Activated naive CD8-positive, alpha-beta T cell treated with anti-CD3 and anti-CD28 coated beads for 36 hours (primary cell): ENCODE data around the gene ZNF576. TPM values are rescaled to one million over a fixed set of nuclear protein-coding genes. Genes with fewer than 3 reads are reported as not detected.
"Not testable (repeated sequence)": the region's sequence is repeated elsewhere in the genome, so short reads cannot be mapped to it uniquely, and the experiment has no call there.

Experiments used
- DNase-seq: peaks from one replicate; pipeline ENCODE4 v3.0.0; 2021
- H3K27ac Mint-ChIP-seq: one replicate; pipeline ENCODE4 v1.8.0; 2022; ENCODE audit warnings: mild to moderate bottlenecking, moderate library complexity, mixed read lengths
- H3K27me3 Mint-ChIP-seq: one replicate; pipeline ENCODE4 v1.8.0; 2022; ENCODE audit warnings: mild to moderate bottlenecking, mixed read lengths
- H3K36me3 Mint-ChIP-seq: one replicate; pipeline ENCODE4 v1.8.0; 2021; ENCODE audit warnings: mild to moderate bottlenecking, mixed read lengths
- H3K4me1 Mint-ChIP-seq: one replicate; pipeline ENCODE4 v1.8.0; 2021; ENCODE audit warnings: mixed read lengths
- H3K4me3 Mint-ChIP-seq: one replicate; pipeline ENCODE4 v1.8.0; 2022; ENCODE audit warnings: mild to moderate bottlenecking, moderate library complexity, mixed read lengths
- H3K9me3 Mint-ChIP-seq: one replicate; pipeline ENCODE4 v1.8.0; 2022; ENCODE audit warnings: mixed read lengths
- total RNA-seq, 2 experiments: library from RNA; stranded (reverse); gene quantifications; one replicate each; pipeline ENCODE4 v1.2.3, GENCODE V29; 2021

Gene ZNF576
- total RNA-seq, 2 experiments from 2014 or later = 11.7 to 14.9 TPM

- no peak for DNase-seq
- no peak overlapping the region for H3K4me3 Mint-ChIP-seq
- no peak overlapping the region for H3K27ac Mint-ChIP-seq
Observed at GRCh38 chr19:43623889-43624670, 27.7 kb downstream of the ZNF576 start.

GRCh38 chr19:43624933-43625332, 28.5 kb downstream of the ZNF576 start:
- no peak overlapping the region for H3K27ac Mint-ChIP-seq
- H3K27me3 Mint-ChIP-seq = peaks cover 17% of the 10 kb centered on the region
- H3K36me3 Mint-ChIP-seq = peaks cover 3% of the 10 kb centered on the region
- H3K4me3 Mint-ChIP-seq = no peak overlapping the region
- H3K4me1 Mint-ChIP-seq = peaks cover 22% of the 10 kb centered on the region
- DNase-seq = peak; percentile 84
- no peaks in the 10 kb centered on the region for H3K9me3 Mint-ChIP-seq

More at GRCh38 chr19:43623889-43624670, 27.7 kb downstream of the ZNF576 start:
- no peaks in the 10 kb centered on the region for H3K9me3 Mint-ChIP-seq
- peaks cover 3% of the 10 kb centered on the region for H3K36me3 Mint-ChIP-seq
- peaks cover 22% of the 10 kb centered on the region for H3K4me1 Mint-ChIP-seq
- peaks cover 17% of the 10 kb centered on the region for H3K27me3 Mint-ChIP-seq

- DNase-seq = peak; percentile 27
- peaks cover 17% of the 10 kb centered on the region for H3K27me3 Mint-ChIP-seq
- H3K27ac Mint-ChIP-seq = no peak overlapping the region
- no peak overlapping the region for H3K4me3 Mint-ChIP-seq
- no peaks in the 10 kb centered on the region for H3K9me3 Mint-ChIP-seq
- no peaks in the 10 kb centered on the region for H3K36me3 Mint-ChIP-seq
- H3K4me1 Mint-ChIP-seq = peaks cover 12% of the 10 kb centered on the region
Observed at GRCh38 chr19:43625918-43626579, 29.7 kb downstream of the ZNF576 start.

- peaks cover 10% of the 10 kb centered on the region for H3K4me1 Mint-ChIP-seq
Observed at GRCh38 chr19:43626838-43627237, 30.4 kb downstream of the ZNF576 start.

GRCh38 chr19:43628646-43629326, 32.4 kb downstream of the ZNF576 start:
- H3K4me3 Mint-ChIP-seq = no peak overlapping the region
- H3K36me3 Mint-ChIP-seq = no peaks in the 10 kb centered on the region
- peaks cover 20% of the 10 kb centered on the region for H3K27me3 Mint-ChIP-seq
- peaks cover 10% of the 10 kb centered on the region for H3K4me1 Mint-ChIP-seq
- H3K9me3 Mint-ChIP-seq = no peaks in the 10 kb centered on the region
- no peak overlapping the region for H3K27ac Mint-ChIP-seq
- no peak for DNase-seq

More at GRCh38 chr19:43626838-43627237, 30.4 kb downstream of the ZNF576 start:
- H3K27ac Mint-ChIP-seq = no peak overlapping the region
- H3K36me3 Mint-ChIP-seq = no peaks in the 10 kb centered on the region
- DNase-seq = no peak
- H3K4me3 Mint-ChIP-seq = no peak overlapping the region
- no peaks in the 10 kb centered on the region for H3K9me3 Mint-ChIP-seq
- H3K27me3 Mint-ChIP-seq = peaks cover 17% of the 10 kb centered on the region

- Mint-ChIP-seq H3K27ac (no peak overlapping the region), H3K4me1 (no peaks in the 10 kb centered on the region), H3K27me3 (peaks cover 31% of the 10 kb centered on the region), H3K9me3 (no peaks in the 10 kb centered on the region), H3K36me3 (no peaks in the 10 kb centered on the region), H3K4me3 (no peak overlapping the region)
- no peak for DNase-seq
Observed at GRCh38 chr19:43631491-43631890, 35.1 kb downstream of the ZNF576 start.

- no peaks in the 10 kb centered on the region for H3K36me3 Mint-ChIP-seq
- H3K4me1 Mint-ChIP-seq = no peaks in the 10 kb centered on the region
- H3K4me3 Mint-ChIP-seq = no peak overlapping the region
- H3K9me3 Mint-ChIP-seq = no peaks in the 10 kb centered on the region
- DNase-seq = no peak
- H3K27me3 Mint-ChIP-seq = peaks cover 37% of the 10 kb centered on the region
- H3K27ac Mint-ChIP-seq = no peak overlapping the region
Observed at GRCh38 chr19:43633520-43633919, 37.1 kb downstream of the ZNF576 start.

GRCh38 chr19:43634068-43634467, 37.7 kb downstream of the ZNF576 start:
- H3K36me3 Mint-ChIP-seq = no peaks in the 10 kb centered on the region

GRCh38 chr19:43634506-43634871, 38.1 kb downstream of the ZNF576 start:
- no peaks in the 10 kb centered on the region for H3K36me3 Mint-ChIP-seq
- no peak for DNase-seq

More at GRCh38 chr19:43634068-43634467, 37.7 kb downstream of the ZNF576 start:
- Mint-ChIP-seq H3K4me1 (peaks cover 1% of the 10 kb centered on the region), H3K9me3 (no peaks in the 10 kb centered on the region), H3K27me3 (peaks cover 43% of the 10 kb centered on the region), H3K4me3 (no peak overlapping the region), H3K27ac (no peak overlapping the region)
- no peak for DNase-seq

GRCh38 chr19:43634872-43635560, 38.6 kb downstream of the ZNF576 start:
- no peaks in the 10 kb centered on the region for H3K36me3 Mint-ChIP-seq
- no peak for DNase-seq
- H3K27me3 Mint-ChIP-seq = peaks cover 47% of the 10 kb centered on the region
- no peak overlapping the region for H3K4me3 Mint-ChIP-seq
- peaks cover 3% of the 10 kb centered on the region for H3K4me1 Mint-ChIP-seq
- H3K27ac Mint-ChIP-seq = no peak overlapping the region
- no peaks in the 10 kb centered on the region for H3K9me3 Mint-ChIP-seq

More at GRCh38 chr19:43634506-43634871, 38.1 kb downstream of the ZNF576 start:
- Mint-ChIP-seq H3K4me1 (peaks cover 3% of the 10 kb centered on the region), H3K4me3 (no peak overlapping the region), H3K27me3 (peaks cover 45% of the 10 kb centered on the region), H3K27ac (no peak overlapping the region), H3K9me3 (no peaks in the 10 kb centered on the region)

- not testable (repeated sequence) for H3K4me1 Mint-ChIP-seq, H3K27ac Mint-ChIP-seq, H3K36me3 Mint-ChIP-seq, H3K4me3 Mint-ChIP-seq, DNase-seq, H3K9me3 Mint-ChIP-seq
- H3K27me3 Mint-ChIP-seq = peaks cover 52% of the 10 kb centered on the region
Observed at GRCh38 chr19:43635561-43635940, 39.2 kb downstream of the ZNF576 start.

- Mint-ChIP-seq H3K4me3 (no peak overlapping the region), H3K27me3 (peaks cover 57% of the 10 kb centered on the region), H3K4me1 (peaks cover 4% of the 10 kb centered on the region), H3K27ac (no peak overlapping the region), H3K36me3 (no peaks in the 10 kb centered on the region), H3K9me3 (no peaks in the 10 kb centered on the region)
- no peak for DNase-seq
Observed at GRCh38 chr19:43636121-43636683, 39.8 kb downstream of the ZNF576 start.

- H3K4me1 Mint-ChIP-seq = peaks cover 4% of the 10 kb centered on the region
- H3K4me3 Mint-ChIP-seq = peak overlapping the region; percentile 75
- H3K36me3 Mint-ChIP-seq = no peaks in the 10 kb centered on the region
- H3K9me3 Mint-ChIP-seq = no peaks in the 10 kb centered on the region
- DNase-seq = no peak
- H3K27ac Mint-ChIP-seq = no peak overlapping the region
- peaks cover 58% of the 10 kb centered on the region for H3K27me3 Mint-ChIP-seq
Observed at GRCh38 chr19:43638214-43638994, 42.0 kb downstream of the ZNF576 start.

GRCh38 chr19:43638995-43639518, 42.7 kb downstream of the ZNF576 start:
- Mint-ChIP-seq H3K4me1 (peaks cover 4% of the 10 kb centered on the region), H3K27ac (no peak overlapping the region), H3K9me3 (no peaks in the 10 kb centered on the region)

More at GRCh38 chr19:43638995-43639518, 42.7 kb downstream of the ZNF576 start:
- Mint-ChIP-seq H3K36me3 (no peaks in the 10 kb centered on the region), H3K4me3 (peak overlapping the region; percentile 75), H3K27me3 (peaks cover 58% of the 10 kb centered on the region)
- DNase-seq = no peak
